Hepatocyte (in vitro differentiated cells): Measurements from ENCODE around the gene SLTM.

ENCODE experiments used
- EZH2 ChIP-seq: fragments of 200-600 bp; sonication (generic); IDR thresholded peaks from 2 replicates; pipeline ENCODE4 v1.6.1; 2016; ENCODE audit warnings: antibody characterized with exemption, mild to moderate bottlenecking, borderline replicate concordance
- TF ChIP-seq, protein P1 (sequence below): fragments of 200-600 bp; sonication (generic); IDR thresholded peaks from 2 replicates; pipeline ENCODE4 v1.5.1; 2016; ENCODE audit warnings: antibody characterized with exemption, mild to moderate bottlenecking; ENCODE audit not compliant: poor library complexity

- TF ChIP-seq, protein P1, sequence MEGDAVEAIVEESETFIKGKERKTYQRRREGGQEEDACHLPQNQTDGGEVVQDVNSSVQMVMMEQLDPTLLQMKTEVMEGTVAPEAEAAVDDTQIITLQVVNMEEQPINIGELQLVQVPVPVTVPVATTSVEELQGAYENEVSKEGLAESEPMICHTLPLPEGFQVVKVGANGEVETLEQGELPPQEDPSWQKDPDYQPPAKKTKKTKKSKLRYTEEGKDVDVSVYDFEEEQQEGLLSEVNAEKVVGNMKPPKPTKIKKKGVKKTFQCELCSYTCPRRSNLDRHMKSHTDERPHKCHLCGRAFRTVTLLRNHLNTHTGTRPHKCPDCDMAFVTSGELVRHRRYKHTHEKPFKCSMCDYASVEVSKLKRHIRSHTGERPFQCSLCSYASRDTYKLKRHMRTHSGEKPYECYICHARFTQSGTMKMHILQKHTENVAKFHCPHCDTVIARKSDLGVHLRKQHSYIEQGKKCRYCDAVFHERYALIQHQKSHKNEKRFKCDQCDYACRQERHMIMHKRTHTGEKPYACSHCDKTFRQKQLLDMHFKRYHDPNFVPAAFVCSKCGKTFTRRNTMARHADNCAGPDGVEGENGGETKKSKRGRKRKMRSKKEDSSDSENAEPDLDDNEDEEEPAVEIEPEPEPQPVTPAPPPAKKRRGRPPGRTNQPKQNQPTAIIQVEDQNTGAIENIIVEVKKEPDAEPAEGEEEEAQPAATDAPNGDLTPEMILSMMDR = no peak
- TF ChIP-seq EZH2 = no peak
Measured at GRCh38 chr15:58873267-58873666, 60.2 kb downstream of the SLTM start.
